ENCODE measurements around the gene RNF6.

RNF6 gene

GRCh38 chr13:26225896-26226617 lies 3.9 kb upstream of the RNF6 start:
- no peak for DNase-seq (ENCODE audit: low read depth)

GRCh38 chr13:26222520-26223046 lies 469 bp upstream of the RNF6 start:
- DNase-seq (ENCODE audit: low read depth): no peak

GRCh38 chr13:26221399-26221720 lies 754 bp downstream of the RNF6 start:
- DNase-seq (ENCODE audit: low read depth): no peak

GRCh38 chr13:26220575-26220974 lies 1.5 kb downstream of the RNF6 start:
- DNase-seq (ENCODE audit: low read depth): no peak

GRCh38 chr13:26219726-26220125 lies 2.4 kb downstream of the RNF6 start:
- DNase-seq (ENCODE audit: low read depth): no peak

- no peak for DNase-seq (ENCODE audit: low read depth)
Measured at GRCh38 chr13:26216042-26216441, 6.1 kb downstream of the RNF6 start.

- DNase-seq (ENCODE audit: low read depth): no peak
Measured at GRCh38 chr13:26213982-26214381, 8.1 kb downstream of the RNF6 start.

- DNase-seq (ENCODE audit: low read depth): no peak
Measured at GRCh38 chr13:26213345-26213744, 8.8 kb downstream of the RNF6 start.

GRCh38 chr13:26208287-26208686 lies 13.8 kb downstream of the RNF6 start:
- DNase-seq (ENCODE audit: low read depth): no peak

GRCh38 chr13:26202365-26202972 lies 19.6 kb downstream of the RNF6 start:
- DNase-seq (ENCODE audit: low read depth): no peak

- DNase-seq (ENCODE audit: low read depth): no peak
Measured at GRCh38 chr13:26200811-26201210, 21.3 kb downstream of the RNF6 start.

- DNase-seq (ENCODE audit: low read depth): no peak
Measured at GRCh38 chr13:26198116-26198515, 24.0 kb downstream of the RNF6 start.

GRCh38 chr13:26197298-26197697 lies 24.8 kb downstream of the RNF6 start:
- no peak for DNase-seq (ENCODE audit: low read depth)

- no peak for DNase-seq (ENCODE audit: low read depth)
Measured at GRCh38 chr13:26186995-26187394, 35.1 kb downstream of the RNF6 start.

GRCh38 chr13:26186118-26186870 lies 35.8 kb downstream of the RNF6 start:
- peak; percentile 79 for DNase-seq (ENCODE audit: low read depth)

GRCh38 chr13:26185720-26186117 lies 36.4 kb downstream of the RNF6 start:
- DNase-seq (ENCODE audit: low read depth): no peak

- peak; percentile 55 for DNase-seq (ENCODE audit: low read depth)
Measured at GRCh38 chr13:26184791-26185250, 37.3 kb downstream of the RNF6 start.

- DNase-seq (ENCODE audit: low read depth): no peak
Measured at GRCh38 chr13:26183416-26183815, 38.7 kb downstream of the RNF6 start.

GRCh38 chr13:26179344-26179743 lies 42.8 kb downstream of the RNF6 start:
- no peak for DNase-seq (ENCODE audit: low read depth)

GRCh38 chr13:26168835-26169234 lies 53.3 kb downstream of the RNF6 start:
- no peak for DNase-seq (ENCODE audit: low read depth)

- DNase-seq (ENCODE audit: low read depth): no peak
Measured at GRCh38 chr13:26168237-26168814, 53.8 kb downstream of the RNF6 start.

- no peak for DNase-seq (ENCODE audit: low read depth)
Measured at GRCh38 chr13:26163812-26164211, 58.3 kb downstream of the RNF6 start.

Measured in stromal cell of bone marrow (primary cell).